Measurements from ENCODE around the gene CAMSAP2. TPM values are rescaled to one million over a fixed set of nuclear protein-coding genes. Genes with fewer than 3 reads are reported as not detected.

CAMSAP2 gene
- total and polyA plus RNA-seq, 10 of the 15 experiments (the other 5 are each of a cell fraction or from before 2014, with no cell fraction given) = 3.9 to 19.8 (median 8.0) TPM

DNA sequence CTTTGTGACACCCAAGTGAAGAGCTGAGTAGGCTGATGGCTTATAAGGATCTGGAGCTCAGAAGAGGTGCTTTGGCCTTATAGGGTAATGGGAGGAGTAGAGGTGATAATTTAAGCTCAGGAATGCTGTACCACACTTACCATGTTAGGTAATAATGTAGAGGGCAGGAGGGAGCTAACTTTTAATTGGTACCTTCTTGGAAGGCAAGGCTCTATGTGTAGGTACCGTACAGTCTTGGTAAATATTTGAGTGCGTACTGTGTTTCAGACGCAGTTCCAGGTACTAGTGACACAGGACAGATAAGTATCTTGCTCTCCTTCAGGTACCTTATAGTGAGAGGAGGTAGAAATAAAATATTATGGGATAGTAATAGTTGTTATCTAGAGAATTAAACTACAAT is 16.8 kb downstream of the CAMSAP2 start:
- CTCF ChIA-PET = interaction anchor here (0.6 kb wide), 1 partner anchor 11 kb away, joined by 3 read pairs; no protein-coding TSS in a partner anchor
- no peak overlapping the region for H3K9ac ChIP-seq (ENCODE audit: control insufficient read depth, insufficient read depth, low read length)
- no peak overlapping the region for H3K27ac ChIP-seq (ENCODE audit: control insufficient read depth, insufficient read depth)
- BruUV-seq (replicated peaks) = no TSS peak
- ATAC-seq (no peak), DNase-seq (ENCODE audit: low read depth, low spot score) (no peak), FAIRE-seq (no peak)
- no peaks in the 10 kb centered on the region for H3K9me3 ChIP-seq (replicated peaks; ENCODE audit: control insufficient read depth, insufficient read depth, low read length)
- H2AFZ ChIP-seq (ENCODE audit: control insufficient read depth, low read depth, low read length) = no peak overlapping the region
- H3K4me1 ChIP-seq (ENCODE audit: control insufficient read depth, insufficient read depth, low read length) = no peaks in the 10 kb centered on the region
- intact Hi-C loops (cut with micrococcal nuclease; ENCODE audit: unreplicated experiment) (no loop called here), in situ Hi-C loops (cut with MboI) (no loop called here)
- no peaks in the 10 kb centered on the region for H4K20me1 ChIP-seq (ENCODE audit: control insufficient read depth, insufficient read depth)
- no peak overlapping the region for H3K4me2 ChIP-seq (ENCODE audit: control insufficient read depth, insufficient read depth)
- POLR2A ChIA-PET = no interaction called here
- no peak for TF ChIP-seq MTA2 (IDR thresholded peaks at IDR 0.05; ENCODE audit: low read depth)
- no peak for TF ChIP-seq FOXM1 (IDR thresholded peaks at IDR 0.05; ENCODE audit: low read depth, low read length)
- no peak for TF ChIP-seq TBL1XR1 (IDR thresholded peaks at IDR 0.05; ENCODE audit: low read depth, low read length)
- TF ChIP-seq POLR2AphosphoS2 (IDR thresholded peaks at IDR 0.05; ENCODE audit: low read depth, low read length) = no peak
- TF ChIP-seq MEF2B (IDR thresholded peaks at IDR 0.05; ENCODE audit: partially characterized antibody, poor library complexity, severe bottlenecking) = no peak
- TF ChIP-seq, protein P1, sequence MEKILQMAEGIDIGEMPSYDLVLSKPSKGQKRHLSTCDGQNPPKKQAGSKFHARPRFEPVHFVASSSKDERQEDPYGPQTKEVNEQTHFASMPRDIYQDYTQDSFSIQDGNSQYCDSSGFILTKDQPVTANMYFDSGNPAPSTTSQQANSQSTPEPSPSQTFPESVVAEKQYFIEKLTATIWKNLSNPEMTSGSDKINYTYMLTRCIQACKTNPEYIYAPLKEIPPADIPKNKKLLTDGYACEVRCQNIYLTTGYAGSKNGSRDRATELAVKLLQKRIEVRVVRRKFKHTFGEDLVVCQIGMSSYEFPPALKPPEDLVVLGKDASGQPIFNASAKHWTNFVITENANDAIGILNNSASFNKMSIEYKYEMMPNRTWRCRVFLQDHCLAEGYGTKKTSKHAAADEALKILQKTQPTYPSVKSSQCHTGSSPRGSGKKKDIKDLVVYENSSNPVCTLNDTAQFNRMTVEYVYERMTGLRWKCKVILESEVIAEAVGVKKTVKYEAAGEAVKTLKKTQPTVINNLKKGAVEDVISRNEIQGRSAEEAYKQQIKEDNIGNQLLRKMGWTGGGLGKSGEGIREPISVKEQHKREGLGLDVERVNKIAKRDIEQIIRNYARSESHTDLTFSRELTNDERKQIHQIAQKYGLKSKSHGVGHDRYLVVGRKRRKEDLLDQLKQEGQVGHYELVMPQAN (conservative IDR thresholded peaks at IDR 0.05) = no peak
- TF ChIP-seq GATAD2B (conservative IDR thresholded peaks at IDR 0.05; ENCODE audit: low read depth) = no peak
- no peak for TF ChIP-seq BHLHE40 (IDR thresholded peaks at IDR 0.05; ENCODE audit: borderline replicate concordance in 1 of 2, low read depth in 2 of 2, low read length in 1 of 2)
- TF ChIP-seq BCL11A (IDR thresholded peaks at IDR 0.05; ENCODE audit: low read depth, low read length) = no peak
- TF ChIP-seq WRNIP1 (IDR thresholded peaks at IDR 0.05; ENCODE audit: borderline replicate concordance, low read depth, low read length) = no peak
- TF ChIP-seq E4F1 (IDR thresholded peaks at IDR 0.05; ENCODE audit: borderline replicate concordance, partially characterized antibody) = no peak
- no peak for TF ChIP-seq MAX (IDR thresholded peaks at IDR 0.05; ENCODE audit: low read depth, low read length)
- TF ChIP-seq ZNF622 (IDR thresholded peaks at IDR 0.05) = no peak
- no peak for TF ChIP-seq EZH2 (IDR thresholded peaks at IDR 0.05; ENCODE audit: borderline replicate concordance, control insufficient read depth, low read depth, low read length)
- TF ChIP-seq CBX3 (IDR thresholded peaks at IDR 0.05; ENCODE audit: borderline replicate concordance, low read depth) = no peak
- TF ChIP-seq ZBED1 (IDR thresholded peaks at IDR 0.05; ENCODE audit: borderline replicate concordance) = no peak
- no peak for TF ChIP-seq RAD21 (IDR thresholded peaks at IDR 0.05; ENCODE audit: insufficient read depth, low read depth, low read length)
- TF ChIP-seq IKZF2 (IDR thresholded peaks at IDR 0.05) = no peak
- no peak for TF ChIP-seq FOXK2 (IDR thresholded peaks at IDR 0.05)
- SMC1A ChIA-PET (ENCODE audit: uncharacterized antibody, unreplicated experiment) = interaction anchor here (0.6 to 1.0 kb wide), 3 partner anchors 9 to 48 kb away, joined by 3 to 6 read pairs (median 3); no protein-coding TSS in a partner anchor
- no peak overlapping the region for H3K4me3 ChIP-seq
- H3K79me2 ChIP-seq (ENCODE audit: control insufficient read depth, insufficient read depth, low read length) = peaks cover 6% of the 10 kb centered on the region
- RAD21 ChIA-PET (ENCODE audit: unreplicated experiment) = interaction anchor here (0.7 kb wide), 1 partner anchor 11 kb away, joined by 3 read pairs; no protein-coding TSS in a partner anchor
- H3K36me3 ChIP-seq (ENCODE audit: control insufficient read depth in 2 of 2, insufficient read depth in 2 of 2, low read length in 1 of 2) = no peaks in the 10 kb centered on the region; a peak in 3 of 4 replicates
- WGBS (ENCODE audit: insufficient coverage, insufficient replicate concordance, low lambda C conversion rate, missing lambda C conversion rate) = 83% methylated on average over 3 of the region's 3 CpGs
- H3K27me3 ChIP-seq (replicated peaks in 1 of 2; ENCODE audit: control insufficient read depth in 2 of 2, insufficient read depth in 2 of 2, low read length in 1 of 2) = no peaks in the 10 kb centered on the region

Data from GM12878 (cell line).